Aorta (tissue), 5 donors: ENCODE measurements around the gene ARL10. TPM values are rescaled to one million over a fixed set of nuclear protein-coding genes. Genes with fewer than 3 reads are reported as not detected.

ENCODE experiments used
- ATAC-seq: fragments of 200-7000 bp; cut with Tn5 transposase; one replicate; pipeline ENCODE4 v1.9.1; 2022; ENCODE audit warnings: moderate library complexity; ENCODE audit not compliant: low FRiP score
- DNase-seq, 2 donors: peaks; one replicate each; pipeline ENCODE4 v3.0.0-alpha.2; 2020
- H3K27ac ChIP-seq, 2 donors: one replicate each; pipeline ENCODE4 v1.5.1; 2013; ENCODE audit warnings: low read length in 2 of 2, mild to moderate bottlenecking in 2 of 2, moderate library complexity in 2 of 2, control low read depth in 1 of 2, inconsistent platforms in 1 of 2, low read depth in 1 of 2
- H3K27me3 ChIP-seq, 2 donors: one replicate each; pipeline ENCODE4 v1.6.1; 2013; ENCODE audit warnings: control low read depth in 1 of 2, low read length in 1 of 2, mild to moderate bottlenecking in 1 of 2, moderate library complexity in 1 of 2; ENCODE audit not compliant: insufficient read depth in 2 of 2, control insufficient read depth in 1 of 2
- H3K36me3 ChIP-seq, 2 donors: one replicate each; pipeline ENCODE4 v1.6.1; 2013; ENCODE audit warnings: control low read depth in 1 of 2, low read length in 1 of 2, mild to moderate bottlenecking in 1 of 2; ENCODE audit not compliant: insufficient read depth in 2 of 2, control insufficient read depth in 1 of 2
- H3K4me1 ChIP-seq, 2 donors: one replicate each; pipeline ENCODE4 v1.6.1; 2013; ENCODE audit warnings: low read length in 2 of 2, control low read depth in 1 of 2, mild to moderate bottlenecking in 1 of 2, moderate library complexity in 1 of 2; ENCODE audit not compliant: insufficient read depth in 2 of 2, control insufficient read depth in 1 of 2
- H3K4me3 ChIP-seq, 2 donors: one replicate each; pipeline ENCODE4 v1.5.1; 2013; ENCODE audit warnings: low read length in 2 of 2, control low read depth in 1 of 2, mild to moderate bottlenecking in 1 of 2
- H3K9me3 ChIP-seq: one replicate; pipeline ENCODE4 v1.6.1; 2013; ENCODE audit warnings: mild to moderate bottlenecking, low read length; ENCODE audit not compliant: control insufficient read depth
- WGBS, 2 donors: extraction: QIAGEN DNeasy Blood & Tissue Kit; methylation state at CpG; one replicate each; pipeline ENCODE4 v1.1.7; 2013; 5-methylcytosine and 5-hydroxymethylcytosine counted together
- intact Hi-C, 2 donors: fragments of 100-400 bp; cut with DNase I; formaldehyde crosslinking; loops; one replicate each; pipeline versions ENCODE4 v1.14.2 to v1.15.0; 2022
- polyA plus RNA-seq, 2 donors: library from polyadenylated mRNA; stranded (reverse); fragments of 200-250 nt; gene quantifications; one replicate each; pipeline ENCODE4 v1.2.3, GENCODE V29; 2013
- total RNA-seq, 2 donors: library from RNA; stranded (reverse); fragmentation: NEBNext Ultra II Directional; extraction: Animal tissue kit (Norgen Biotek cat#: 25700); gene quantifications; one replicate each; pipeline ENCODE4 v1.2.1, GENCODE V29; 2021
- donor health status: healthy with polysubstance abuse.
- donor health status: Bipolar disorder and iron deficiency.
- donor health status: DM: no; HTN: no; CAD: no.
- donor health status: DM: no; HTN: no; CAD: no.
- donor health status: DM: yes; HTN: yes; CAD: no.

The ARL10 gene
- total and polyA plus RNA-seq, 4 donors = 1.1 to 32.4 (median 10.8) TPM

GRCh38 chr5:176391479-176391878 lies 26.2 kb downstream of the ARL10 start:
- H3K9me3 ChIP-seq = no peaks in the 10 kb centered on the region
- H3K36me3 ChIP-seq = peaks cover 0 to 3% of the 10 kb centered on the region in 2 donors
- intact Hi-C loops = no loop called here
- peak in 1 of 2 donors; percentile 10 for DNase-seq
- H3K27me3 ChIP-seq = no peaks in the 10 kb centered on the region
- H3K27ac ChIP-seq = no peak overlapping the region
- WGBS, 2 donors = 88 to 90% methylated on average over 4 of the region's 4 CpGs
- no peak for ATAC-seq
- no peak overlapping the region for H3K4me3 ChIP-seq
- H3K4me1 ChIP-seq = peaks cover 0 to 3% of the 10 kb centered on the region in 2 donors

- 91 to 92% methylated on average over 4 of the region's 4 CpGs for WGBS, 2 donors
- DNase-seq (peak in 1 of 2 donors; percentile 11), ATAC-seq (no peak)
- Histone ChIP-seq H3K36me3 (peaks cover 0 to 5% of the 10 kb centered on the region in 2 donors), H3K27ac (no peak overlapping the region), H3K9me3 (no peaks in the 10 kb centered on the region), H3K27me3 (no peaks in the 10 kb centered on the region), H3K4me3 (no peak overlapping the region), H3K4me1 (peaks cover 0 to 3% of the 10 kb centered on the region in 2 donors)
- intact Hi-C loops = no loop called here
Observed at GRCh38 chr5:176391999-176392398, 26.7 kb downstream of the ARL10 start.

- WGBS, 2 donors = 88 to 92% methylated on average over 11 of the region's 11 CpGs
- no peaks in the 10 kb centered on the region for H3K9me3 ChIP-seq
- ATAC-seq (no peak), DNase-seq (no peak)
- H3K36me3 ChIP-seq = peaks cover 0 to 5% of the 10 kb centered on the region in 2 donors
- intact Hi-C loops = no loop called here
- no peak overlapping the region for H3K27ac ChIP-seq
- H3K4me3 ChIP-seq = no peak overlapping the region
- H3K27me3 ChIP-seq = no peaks in the 10 kb centered on the region
- peaks cover 0 to 1% of the 10 kb centered on the region in 2 donors for H3K4me1 ChIP-seq
Observed at GRCh38 chr5:176392526-176392925, 27.2 kb downstream of the ARL10 start.

- DNase-seq (peak in 1 of 2 donors; percentile 53), ATAC-seq (no peak)
- H3K27me3 ChIP-seq = no peaks in the 10 kb centered on the region
- intact Hi-C loops = no loop called here
- H3K9me3 ChIP-seq = no peaks in the 10 kb centered on the region
- peaks cover 0 to 5% of the 10 kb centered on the region in 2 donors for H3K36me3 ChIP-seq
- 89 to 94% methylated on average over 9 of the region's 9 CpGs for WGBS, 2 donors
- no peaks in the 10 kb centered on the region for H3K4me1 ChIP-seq
- no peak overlapping the region for H3K27ac ChIP-seq
- no peak overlapping the region for H3K4me3 ChIP-seq
Observed at GRCh38 chr5:176394096-176394495, 28.8 kb downstream of the ARL10 start.

- peaks cover 0 to 5% of the 10 kb centered on the region in 2 donors for H3K36me3 ChIP-seq
- no peaks in the 10 kb centered on the region for H3K9me3 ChIP-seq
- no peaks in the 10 kb centered on the region for H3K4me1 ChIP-seq
- 82 to 88% methylated on average over 11 of the region's 11 CpGs for WGBS, 2 donors
- H3K27ac ChIP-seq = no peak overlapping the region
- intact Hi-C loops = no loop called here
- H3K27me3 ChIP-seq = no peaks in the 10 kb centered on the region
- H3K4me3 ChIP-seq = no peak overlapping the region
- DNase-seq (peak in 1 of 2 donors; percentile 66), ATAC-seq (no peak)
Observed at GRCh38 chr5:176394881-176395675, 29.8 kb downstream of the ARL10 start.

- intact Hi-C loops = no loop called here
- 47 to 51% methylated on average over 6 of the region's 6 CpGs for WGBS, 2 donors
- Histone ChIP-seq H3K4me1 (no peaks in the 10 kb centered on the region), H3K4me3 (no peak overlapping the region), H3K27me3 (no peaks in the 10 kb centered on the region), H3K36me3 (peaks cover 0 to 5% of the 10 kb centered on the region in 2 donors), H3K27ac (no peak overlapping the region), H3K9me3 (no peaks in the 10 kb centered on the region)
- DNase-seq (peak in 1 of 2 donors; percentile 3), ATAC-seq (no peak)
Observed at GRCh38 chr5:176396330-176396729, 31.0 kb downstream of the ARL10 start.

- DNase-seq (peak in 1 of 2 donors; percentile 41), ATAC-seq (no peak)
- Histone ChIP-seq H3K9me3 (no peaks in the 10 kb centered on the region), H3K27ac (no peak overlapping the region), H3K36me3 (peaks cover 0 to 3% of the 10 kb centered on the region in 2 donors), H3K4me1 (no peaks in the 10 kb centered on the region), H3K4me3 (no peak overlapping the region), H3K27me3 (no peaks in the 10 kb centered on the region)
- WGBS, 2 donors = 91 to 93% methylated on average over 18 of the region's 18 CpGs
- intact Hi-C loops = no loop called here
Observed at GRCh38 chr5:176397736-176398420, 32.6 kb downstream of the ARL10 start.

GRCh38 chr5:176400382-176401156 lies 35.3 kb downstream of the ARL10 start:
- H3K27me3 ChIP-seq = no peaks in the 10 kb centered on the region
- H3K4me3 ChIP-seq = no peak overlapping the region
- DNase-seq (peak in 1 of 2 donors; percentile 17), ATAC-seq (no peak)
- no peak overlapping the region for H3K27ac ChIP-seq
- no peaks in the 10 kb centered on the region for H3K9me3 ChIP-seq
- intact Hi-C loops = no loop called here
- no peaks in the 10 kb centered on the region for H3K4me1 ChIP-seq
- peaks cover 0 to 2% of the 10 kb centered on the region in 2 donors for H3K36me3 ChIP-seq
- WGBS, 2 donors = 81 to 82% methylated on average over 17 of the region's 17 CpGs
